Fibroblast of the aortic adventitia (primary cell): ENCODE measurements around the gene CDC42BPA. TPM values are rescaled to one million over a fixed set of nuclear protein-coding genes. Genes with fewer than 3 reads are reported as not detected.
A peak's percentile ranks its signal among the peaks of the same experiment; 100 is the strongest.

Experiments used
- DNase-seq: peaks from one replicate; pipeline ENCODE4 v3.0.0-alpha.2; 2010; ENCODE audit warnings: low read depth
- H3K4me3 ChIP-seq: 2 replicates; pipeline ENCODE4 v1.5.1; 2011; ENCODE audit warnings: low read depth, mild to moderate bottlenecking, control low read depth, low read length, moderate library complexity
- total RNA-seq: library from RNA; depleted of rRNA; stranded (reverse); fragments of >200 nt; gene quantifications from 2 replicates; pipeline ENCODE4 v1.2.3, GENCODE V29; 2012; ENCODE audit warnings: low replicate concordance
- TF ChIP-seq, protein P1 (sequence below): IDR thresholded peaks from 2 replicates; pipeline ENCODE4 v1.5.1; 2011; ENCODE audit warnings: mild to moderate bottlenecking, low read length, control low read depth, inconsistent platforms; ENCODE audit not compliant: insufficient read depth

Gene CDC42BPA
- total RNA-seq, 1 donor: 82.5 TPM

DNA sequence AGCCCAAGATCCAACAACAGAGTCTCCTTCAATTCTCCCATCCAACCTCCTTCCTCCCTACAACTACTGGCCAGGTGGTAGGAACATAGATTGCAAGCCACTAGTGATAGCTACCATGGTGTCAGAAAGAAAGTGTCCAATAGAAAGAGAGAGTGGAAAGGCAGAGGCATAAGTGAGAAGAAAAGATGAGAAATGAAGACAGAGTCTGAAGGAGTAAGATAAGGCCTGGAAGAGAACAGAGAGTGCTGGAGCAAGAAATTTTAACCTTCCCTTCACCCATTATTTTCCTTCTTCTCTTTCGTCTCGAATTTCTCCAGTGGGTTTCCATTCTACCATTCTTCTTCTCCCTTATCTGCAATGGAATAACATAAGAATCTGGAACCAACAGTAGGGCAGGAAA lies 57.9 kb downstream of the CDC42BPA start:
- TF ChIP-seq, protein P1, sequence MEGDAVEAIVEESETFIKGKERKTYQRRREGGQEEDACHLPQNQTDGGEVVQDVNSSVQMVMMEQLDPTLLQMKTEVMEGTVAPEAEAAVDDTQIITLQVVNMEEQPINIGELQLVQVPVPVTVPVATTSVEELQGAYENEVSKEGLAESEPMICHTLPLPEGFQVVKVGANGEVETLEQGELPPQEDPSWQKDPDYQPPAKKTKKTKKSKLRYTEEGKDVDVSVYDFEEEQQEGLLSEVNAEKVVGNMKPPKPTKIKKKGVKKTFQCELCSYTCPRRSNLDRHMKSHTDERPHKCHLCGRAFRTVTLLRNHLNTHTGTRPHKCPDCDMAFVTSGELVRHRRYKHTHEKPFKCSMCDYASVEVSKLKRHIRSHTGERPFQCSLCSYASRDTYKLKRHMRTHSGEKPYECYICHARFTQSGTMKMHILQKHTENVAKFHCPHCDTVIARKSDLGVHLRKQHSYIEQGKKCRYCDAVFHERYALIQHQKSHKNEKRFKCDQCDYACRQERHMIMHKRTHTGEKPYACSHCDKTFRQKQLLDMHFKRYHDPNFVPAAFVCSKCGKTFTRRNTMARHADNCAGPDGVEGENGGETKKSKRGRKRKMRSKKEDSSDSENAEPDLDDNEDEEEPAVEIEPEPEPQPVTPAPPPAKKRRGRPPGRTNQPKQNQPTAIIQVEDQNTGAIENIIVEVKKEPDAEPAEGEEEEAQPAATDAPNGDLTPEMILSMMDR: no peak
- DNase-seq: no peak
- no peak overlapping the region for H3K4me3 ChIP-seq

DNA sequence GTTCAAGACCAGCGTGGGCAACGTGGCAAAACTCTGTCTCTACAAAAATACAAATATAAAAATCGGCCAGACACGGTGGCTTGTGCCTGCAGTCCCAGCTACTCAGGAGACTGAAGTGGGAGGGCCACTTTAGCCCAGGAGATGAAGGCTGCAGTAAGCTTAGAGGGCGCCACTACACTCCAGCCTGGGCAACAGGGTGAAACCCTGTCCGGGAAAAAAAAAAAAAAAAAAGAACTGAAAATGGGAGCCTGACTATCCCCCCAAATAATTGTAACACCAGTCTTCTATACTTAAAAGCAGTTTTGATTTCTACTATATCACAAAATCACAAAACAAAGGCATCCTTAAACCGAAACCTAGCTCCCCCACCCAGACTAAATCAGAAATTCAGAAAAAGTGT lies 60.3 kb downstream of the CDC42BPA start:
- no peak for DNase-seq
- TF ChIP-seq, protein P1: no peak
- no peak overlapping the region for H3K4me3 ChIP-seq

DNA sequence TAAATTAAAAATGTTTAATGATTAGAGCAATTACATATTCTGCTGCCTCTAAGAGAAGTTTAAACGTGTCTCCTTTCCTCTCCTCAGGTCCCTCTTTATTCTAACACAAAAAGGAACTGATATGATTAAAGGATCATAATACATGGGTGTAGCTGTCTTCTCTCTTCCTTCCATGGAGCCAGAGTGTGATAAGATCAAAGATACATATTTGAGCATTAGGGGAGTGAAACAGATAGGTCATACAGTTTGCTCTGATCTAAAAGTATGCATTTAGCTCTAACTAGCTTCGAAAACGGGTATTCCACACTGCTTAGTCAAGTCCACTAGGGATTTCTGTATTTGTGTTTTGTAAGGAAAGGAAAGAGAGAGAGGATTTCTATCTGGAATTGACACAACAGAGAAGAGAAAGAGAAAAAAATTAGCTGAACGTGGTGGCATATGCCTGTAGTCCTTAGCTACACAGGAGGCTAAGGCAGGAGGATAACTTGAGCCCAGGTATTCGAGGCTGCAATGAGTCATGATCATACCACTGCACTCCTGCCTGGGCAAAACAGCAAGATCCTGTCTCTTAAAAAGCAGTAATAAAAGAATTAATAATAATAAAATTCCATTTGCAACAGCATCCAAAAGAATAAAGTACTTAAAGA lies 63.1 kb downstream of the CDC42BPA start:
- no peak overlapping the region for H3K4me3 ChIP-seq
- TF ChIP-seq, protein P1: no peak
- no peak for DNase-seq

DNA sequence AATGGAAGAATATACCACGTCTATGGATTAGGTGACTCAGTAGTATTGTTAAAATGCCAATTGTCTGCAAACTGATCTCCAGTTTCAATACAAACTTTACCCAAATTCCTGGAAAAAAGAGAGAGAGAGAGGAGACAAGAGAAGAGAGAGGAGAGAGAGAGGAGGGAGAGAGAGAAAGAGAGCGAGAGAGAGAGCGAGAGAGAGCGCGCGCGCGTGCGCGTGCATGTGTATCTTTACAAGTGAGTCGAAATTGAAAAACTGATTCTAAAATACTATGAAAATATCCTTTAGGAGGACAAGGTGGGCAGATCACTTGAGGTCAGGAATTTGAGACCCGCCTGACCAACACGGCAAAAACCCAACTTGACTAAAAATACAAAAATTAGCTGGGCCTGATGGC lies 65.2 kb downstream of the CDC42BPA start:
- DNase-seq: no peak
- TF ChIP-seq, protein P1: no peak
- H3K4me3 ChIP-seq: no peak overlapping the region

DNA sequence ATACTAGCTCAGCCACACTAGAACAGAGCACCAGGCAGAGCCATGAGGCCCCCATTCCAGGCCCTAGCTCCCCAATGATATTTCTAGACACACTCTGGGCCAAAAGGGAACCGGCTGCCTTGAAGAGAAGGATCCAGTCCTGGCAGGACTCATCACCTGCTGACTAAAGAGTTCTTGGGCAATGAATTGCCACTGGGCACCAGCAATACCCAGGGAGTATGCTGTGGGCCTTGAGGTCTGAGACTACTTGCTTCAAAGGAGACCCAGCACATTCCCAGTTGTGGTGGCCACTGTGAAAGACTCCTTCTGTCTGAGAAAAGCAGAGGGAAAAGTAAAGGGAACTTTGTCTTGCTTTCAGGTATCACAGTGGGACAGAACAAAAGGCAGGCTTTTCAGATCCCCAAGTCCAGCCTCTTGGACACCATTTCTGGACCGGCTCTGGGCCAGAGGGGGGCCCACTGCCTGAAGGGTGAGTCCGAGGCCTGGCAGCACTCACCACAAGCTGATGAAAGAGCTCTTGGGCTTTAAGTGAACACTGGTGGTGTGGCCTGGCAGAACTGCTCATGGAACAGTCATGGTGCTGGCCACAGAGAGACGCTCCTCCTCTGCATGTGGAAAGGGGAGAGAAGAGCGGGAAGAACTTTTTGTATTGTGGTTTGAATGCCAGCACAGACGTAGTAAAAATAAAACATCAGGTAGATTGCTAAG lies 72.5 kb downstream of the CDC42BPA start:
- peak; percentile 74 for DNase-seq

DNA sequence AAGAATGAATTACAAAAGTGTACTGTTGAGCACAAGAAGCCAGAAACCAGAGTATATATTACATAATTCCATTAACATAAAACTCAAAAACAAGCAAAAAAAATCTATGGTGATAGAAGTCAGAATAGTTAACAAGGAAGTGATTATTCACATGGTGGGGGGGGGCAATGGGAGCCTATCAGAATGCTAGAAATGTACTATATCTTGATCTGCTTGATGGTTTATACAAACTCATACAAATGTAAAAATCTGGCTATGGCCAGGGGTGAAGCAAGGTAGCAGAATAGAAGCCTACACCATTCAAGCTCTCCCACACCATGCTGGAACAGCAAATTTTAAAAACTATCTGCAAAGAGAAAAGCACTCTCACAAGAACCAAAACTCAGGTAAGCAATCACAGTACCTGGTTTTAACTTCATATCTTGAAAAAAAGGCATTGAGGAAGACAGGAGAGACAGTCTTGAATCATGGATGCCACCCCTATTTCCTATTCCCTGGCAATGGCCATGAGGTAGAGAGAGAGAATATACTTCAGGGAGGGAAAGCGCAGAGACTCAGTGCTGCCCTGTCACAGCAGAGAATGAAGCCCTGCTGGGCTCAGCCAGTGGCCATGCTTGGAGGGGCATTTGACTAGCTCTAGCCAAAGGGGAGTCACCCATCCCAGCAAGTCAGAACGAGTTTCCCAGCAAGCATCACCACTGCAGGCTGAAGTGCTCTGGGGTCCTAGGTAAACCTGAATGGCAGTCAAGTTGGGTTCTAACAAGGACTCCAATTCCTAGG lies 73.8 kb downstream of the CDC42BPA start:
- TF ChIP-seq, protein P1: no peak
- DNase-seq: no peak
- no peak overlapping the region for H3K4me3 ChIP-seq

More for the DNA sequence above, 72.5 kb downstream of the CDC42BPA start:
- TF ChIP-seq, protein P1: no peak
- no peak overlapping the region for H3K4me3 ChIP-seq
